ENCODE data around the gene PPP2R5D. TPM values are rescaled to one million over a fixed set of nuclear protein-coding genes. Genes with fewer than 3 reads are reported as not detected.

PPP2R5D gene
- total and polyA plus RNA-seq, 9 of the 15 experiments (the other 6 are each of a cell fraction or from before 2014, with no cell fraction given), result 1.3 to 96.1 (median 38.4) TPM

- TF ChIP-seq E4F1 (CRISPR knock-in tag; IDR thresholded peaks at IDR 0.05; ENCODE audit: borderline replicate concordance) (no peak), ZKSCAN8 (CRISPR knock-in tag; IDR thresholded peaks at IDR 0.05) (no peak), WHSC1 (IDR thresholded peaks at IDR 0.05; ENCODE audit: low read length) (no peak), EP400 (IDR thresholded peaks at IDR 0.05) (no peak; the same call in 1 of the 2 replicates), POLR2G (IDR thresholded peaks at IDR 0.05; ENCODE audit: low read depth, low read length) (peak; percentile 88), SRSF1 (IDR thresholded peaks at IDR 0.05; ENCODE audit: low read depth, low read length) (no peak), PHB (CRISPR knock-in tag; IDR thresholded peaks at IDR 0.05) (no peak), ATF2 (CRISPR knock-in tag; IDR thresholded peaks at IDR 0.05) (no peak), ZFP30 (CRISPR knock-in tag; IDR thresholded peaks at IDR 0.05; ENCODE audit: borderline replicate concordance) (no peak), ESRRB (CRISPR knock-in tag; IDR thresholded peaks at IDR 0.05; ENCODE audit: borderline replicate concordance) (no peak), ZNF408 (CRISPR knock-in tag; IDR thresholded peaks at IDR 0.05; ENCODE audit: low read depth) (no peak), MED1 (CRISPR knock-in tag; IDR thresholded peaks at IDR 0.05; ENCODE audit: borderline replicate concordance) (no peak), RCOR1 (IDR thresholded peaks at IDR 0.05; ENCODE audit: borderline replicate concordance in 1 of 2, low read depth in 2 of 2, low read length in 2 of 2) (no peak), GMEB1 (CRISPR knock-in tag; IDR thresholded peaks at IDR 0.05) (no peak), RBFOX2 (IDR thresholded peaks at IDR 0.05; ENCODE audit: low read depth, low read length) (peak; percentile 84)
Measured at GRCh38 chr6:42984001-42984923, at the start of gene PPP2R5D (continued).

Measured in K562 (cell line).